Lung (tissue), 12 donors: ENCODE measurements around the gene DEPDC4. TPM values are rescaled to one million over a fixed set of nuclear protein-coding genes. Genes with fewer than 3 reads are reported as not detected.

Experiments used
- ATAC-seq: fragments of 200-7000 bp; cut with Tn5 transposase; one replicate; pipeline ENCODE4 v1.9.1; 2020; ENCODE audit warnings: moderate number of reproducible peaks; ENCODE audit not compliant: insufficient read depth, low FRiP score
- DNase-seq, 3 donors: peaks; one replicate each; pipeline ENCODE4 v3.0.0-alpha.2; 2013 to 2017
- H3K27ac ChIP-seq, 2 donors: one replicate each; pipeline ENCODE4 v1.5.1; 2013; ENCODE audit warnings: mild to moderate bottlenecking in 2 of 2, moderate library complexity in 2 of 2, control low read depth in 1 of 2, inconsistent platforms in 1 of 2, low read depth in 1 of 2, low read length in 1 of 2
- H3K27me3 ChIP-seq, 3 donors: one replicate each; pipeline ENCODE4 v1.5.1; 2013; ENCODE audit warnings: low read length in 2 of 3; ENCODE audit not compliant: control insufficient read depth in 3 of 3, insufficient read depth in 3 of 3
- H3K36me3 ChIP-seq, 4 donors: one replicate each; pipeline ENCODE4 v1.5.1; 2013; ENCODE audit warnings: low read length in 4 of 4, mild to moderate bottlenecking in 1 of 4, moderate library complexity in 1 of 4; ENCODE audit not compliant: control insufficient read depth in 4 of 4, insufficient read depth in 4 of 4
- H3K4me1 ChIP-seq, 5 donors: one replicate each; pipeline ENCODE4 v1.5.1; 2013; ENCODE audit warnings: low read length in 5 of 5, mild to moderate bottlenecking in 2 of 5, moderate library complexity in 1 of 5; ENCODE audit not compliant: control insufficient read depth in 5 of 5, insufficient read depth in 5 of 5
- H3K4me3 ChIP-seq: one replicate; pipeline ENCODE4 v1.5.1; 2013; ENCODE audit warnings: mild to moderate bottlenecking, control low read depth, moderate library complexity
- H3K9ac ChIP-seq, 2 donors: one replicate each; pipeline ENCODE4 v1.5.1; 2013; ENCODE audit warnings: low read length in 2 of 2, control low read depth in 1 of 2; ENCODE audit not compliant: insufficient read depth in 1 of 2
- H3K9me3 ChIP-seq, 4 donors: one replicate each; pipeline ENCODE4 v1.5.1; 2013; ENCODE audit warnings: low read length in 3 of 4, mild to moderate bottlenecking in 1 of 4, moderate library complexity in 1 of 4; ENCODE audit not compliant: control insufficient read depth in 4 of 4, insufficient read depth in 3 of 4
- CTCF ChIP-seq: IDR thresholded peaks from 2 replicates; pipeline ENCODE4 v1.5.1; 2012; ENCODE audit warnings: mild to moderate bottlenecking; ENCODE audit errors: control extremely low read depth, extremely low read depth
- WGBS, 2 donors: extraction: QIAGEN DNeasy Blood & Tissue Kit; methylation state at CpG; one replicate each; pipeline ENCODE4 v1.1.7; 2013; 5-methylcytosine and 5-hydroxymethylcytosine counted together
- polyA plus RNA-seq, 2 donors: library from polyadenylated mRNA; stranded (reverse); fragments of 200-250 nt; gene quantifications; one replicate each; pipeline ENCODE4 v1.2.1, GENCODE V29; 2013
- total RNA-seq, 2 donors: library from RNA; depleted of rRNA in 1 of 2; stranded (reverse); fragments of >200 nt in 1 of 2; gene quantifications; one replicate each; pipeline ENCODE4 v1.2.1, GENCODE V29; 2014 to 2021
- donor health status: control.
- donor health status: control.
- donor health status: Bipolar disorder and iron deficiency.
- donor health status: healthy.
- donor health status: DM: yes; HTN: yes; CAD: no.

The DEPDC4 gene
- total and polyA plus RNA-seq, 4 donors = 0.54 to 6.2 (median 1.2) TPM

GRCh38 chr12:100249941-100250340 lies 16.9 kb downstream of the DEPDC4 start:
- DNase-seq (no peak), ATAC-seq (no peak)
- H3K36me3 ChIP-seq = no peaks in the 10 kb centered on the region
- 64 to 77% methylated on average over 7 of the region's 7 CpGs for WGBS, 2 donors
- no peak for TF ChIP-seq CTCF
- H3K9me3 ChIP-seq = no peaks in the 10 kb centered on the region
- no peak overlapping the region for H3K9ac ChIP-seq
- no peak overlapping the region for H3K4me3 ChIP-seq
- no peaks in the 10 kb centered on the region for H3K27me3 ChIP-seq
- H3K27ac ChIP-seq = no peak overlapping the region
- no peaks in the 10 kb centered on the region for H3K4me1 ChIP-seq

- Histone ChIP-seq H3K4me3 (no peak overlapping the region), H3K27me3 (no peaks in the 10 kb centered on the region), H3K9me3 (no peaks in the 10 kb centered on the region), H3K36me3 (no peaks in the 10 kb centered on the region), H3K27ac (no peak overlapping the region), H3K9ac (no peak overlapping the region), H3K4me1 (no peaks in the 10 kb centered on the region)
- TF ChIP-seq CTCF = no peak
- ATAC-seq (no peak), DNase-seq (no peak)
Observed at GRCh38 chr12:100248886-100249285, 18.0 kb downstream of the DEPDC4 start.

GRCh38 chr12:100247765-100248164 lies 19.1 kb downstream of the DEPDC4 start:
- Histone ChIP-seq H3K36me3 (no peaks in the 10 kb centered on the region), H3K9me3 (no peaks in the 10 kb centered on the region), H3K4me1 (no peaks in the 10 kb centered on the region), H3K27ac (no peak overlapping the region), H3K9ac (no peak overlapping the region), H3K4me3 (no peak overlapping the region), H3K27me3 (no peaks in the 10 kb centered on the region)
- no peak for TF ChIP-seq CTCF
- no peak for DNase-seq
- no peak for ATAC-seq
- 80 to 93% methylated on average over 4 of the region's 4 CpGs for WGBS, 2 donors

- Histone ChIP-seq H3K4me3 (no peak overlapping the region), H3K9ac (no peak overlapping the region), H3K36me3 (no peaks in the 10 kb centered on the region), H3K27ac (no peak overlapping the region), H3K4me1 (no peaks in the 10 kb centered on the region), H3K9me3 (no peaks in the 10 kb centered on the region), H3K27me3 (no peaks in the 10 kb centered on the region)
- ATAC-seq (no peak), DNase-seq (no peak)
- WGBS, 2 donors = 77 to 91% methylated on average over 5 of the region's 5 CpGs
- no peak for TF ChIP-seq CTCF
Observed at GRCh38 chr12:100243137-100243536, 23.7 kb downstream of the DEPDC4 start.
